ENCODE measurements around the gene SUSD6. TPM values are rescaled to one million over a fixed set of nuclear protein-coding genes. Genes with fewer than 3 reads are reported as not detected.

Gene SUSD6
- total RNA-seq, 4 donors from 2014 or later = 37.5 to 70.4 (median 44.5) TPM

- H3K27me3 ChIP-seq = peaks cover 19% of the 10 kb centered on the region
- intact Hi-C loops (cut with DNase I) = no loop called here
- TF ChIP-seq POLR2A (IDR thresholded peaks at IDR 0.05) (no peak), CTCF (IDR thresholded peaks at IDR 0.05) (no peak)
- DNase-seq = no peak
- 11 to 43% methylated on average over 19 to 33 of the region's 51 CpGs for WGBS, 2 donors
- peaks cover 15 to 30% of the 10 kb centered on the region in 2 donors for H3K4me1 ChIP-seq
- H3K27ac ChIP-seq = no peak overlapping the region
- H3K36me3 ChIP-seq = no peaks in the 10 kb centered on the region
- no peaks in the 10 kb centered on the region for H3K9me3 ChIP-seq
- no peak overlapping the region for H3K4me3 ChIP-seq (replicated peaks in 1 of 3)
These were observed 38.1 kb upstream of the SUSD6 start for GRCh38 chr14:69573205-69573830.

GRCh38 chr14:69573831-69574262 is 37.5 kb upstream of the SUSD6 start:
- no peak overlapping the region for H3K27ac ChIP-seq
- TF ChIP-seq POLR2A (IDR thresholded peaks at IDR 0.05) = no peak
- no peak for TF ChIP-seq CTCF (IDR thresholded peaks at IDR 0.05)
- H3K36me3 ChIP-seq = no peaks in the 10 kb centered on the region
- intact Hi-C loops (cut with DNase I) = no loop called here
- WGBS, 2 donors = 5 to 12% methylated on average over 12 to 14 of the region's 15 CpGs
- peaks cover 19% of the 10 kb centered on the region for H3K27me3 ChIP-seq
- DNase-seq = no peak
- H3K9me3 ChIP-seq = no peaks in the 10 kb centered on the region
- H3K4me1 ChIP-seq = peaks cover 15 to 30% of the 10 kb centered on the region in 2 donors
- H3K4me3 ChIP-seq (replicated peaks in 1 of 3) = no peak overlapping the region

- TF ChIP-seq POLR2A (IDR thresholded peaks at IDR 0.05) (no peak), CTCF (IDR thresholded peaks at IDR 0.05) (peak; percentile 66 to 93 (median 75))
- no peak within 1 kb of the TSS for H3K27ac ChIP-seq
- peaks cover 15 to 31% of the 10 kb centered on the region in 2 donors for H3K4me1 ChIP-seq
- DNase-seq = peak; percentile 65 to 73
- H3K27me3 ChIP-seq = peaks cover 19% of the 10 kb centered on the region
- H3K9me3 ChIP-seq = no peaks in the 10 kb centered on the region
- H3K4me3 ChIP-seq (replicated peaks in 1 of 3) = peak within 1 kb of the TSS in 1 of 3 donors; percentile 5
- 0 to 1% methylated on average over 25 to 39 of the region's 52 CpGs for WGBS, 2 donors
- no peaks in the 10 kb centered on the region for H3K36me3 ChIP-seq
- intact Hi-C loops (cut with DNase I) = no loop called here
These were observed 37.0 kb upstream of the SUSD6 start, which contains the start of gene CCDC177 for GRCh38 chr14:69574263-69574953. TSS of gene CCDC177 (minus strand) at chr14:69574871. CDS start at chr14:69573622, 1,249 bp downstream.

- TF ChIP-seq POLR2A (IDR thresholded peaks at IDR 0.05) = no peak
- TF ChIP-seq CTCF (IDR thresholded peaks at IDR 0.05) = peak in 1 of 6 experiments; percentile 22
- no peaks in the 10 kb centered on the region for H3K36me3 ChIP-seq
- H3K27ac ChIP-seq = no peak overlapping the region
- no peaks in the 10 kb centered on the region for H3K9me3 ChIP-seq
- no peak for DNase-seq
- H3K4me3 ChIP-seq (replicated peaks in 1 of 3) = no peak overlapping the region
- intact Hi-C loops (cut with DNase I) = loop anchor here (5.0 kb wide), 1 partner anchor 333 kb away; no protein-coding TSS in a partner anchor
- H3K27me3 ChIP-seq = peaks cover 19% of the 10 kb centered on the region
- 43 to 50% methylated on average over 5 of the region's 5 CpGs for WGBS, 2 donors
- peaks cover 15 to 36% of the 10 kb centered on the region in 2 donors for H3K4me1 ChIP-seq
These were observed 36.5 kb upstream of the SUSD6 start for GRCh38 chr14:69574954-69575295.

GRCh38 chr14:69579476-69579875 is 31.9 kb upstream of the SUSD6 start:
- Histone ChIP-seq H3K36me3 (no peaks in the 10 kb centered on the region), H3K27me3 (no peaks in the 10 kb centered on the region), H3K4me3 (replicated peaks in 1 of 3) (no peak overlapping the region), H3K4me1 (peaks cover 3 to 13% of the 10 kb centered on the region in 2 donors), H3K9me3 (no peaks in the 10 kb centered on the region), H3K27ac (no peak overlapping the region)
- DNase-seq = no peak
- 84 to 88% methylated on average over 2 of the region's 2 CpGs for WGBS, 2 donors
- TF ChIP-seq POLR2A (IDR thresholded peaks at IDR 0.05) (no peak), CTCF (IDR thresholded peaks at IDR 0.05) (no peak)
- intact Hi-C loops (cut with DNase I) = loop anchor here (5.0 kb wide), 1 partner anchor 337 kb away; no protein-coding TSS in a partner anchor
